GM19452 (cell line): ENCODE measurements around the gene AZIN2.

ENCODE experiments used
- ATAC-seq: cut with Tn5 transposase; IDR thresholded peaks from one replicate; pipeline ENCODE4 v1.9.1; 2021; ENCODE audit not compliant: unreplicated experiment

AZIN2 gene

GRCh38 chr1:33149453-33150190, 68.7 kb downstream of the AZIN2 start:
- no peak for ATAC-seq

- ATAC-seq = no peak
Observed at GRCh38 chr1:33150522-33150921, 69.6 kb downstream of the AZIN2 start.

- ATAC-seq = no peak
Observed at GRCh38 chr1:33151116-33151515, 70.2 kb downstream of the AZIN2 start.

GRCh38 chr1:33152685-33153432, 71.9 kb downstream of the AZIN2 start:
- ATAC-seq = no peak

GRCh38 chr1:33153650-33154049, 72.7 kb downstream of the AZIN2 start:
- ATAC-seq = no peak

- ATAC-seq = no peak
Observed at GRCh38 chr1:33155877-33156538, 75.1 kb downstream of the AZIN2 start.

GRCh38 chr1:33157131-33157530, 76.2 kb downstream of the AZIN2 start:
- ATAC-seq = no peak

GRCh38 chr1:33158366-33158765, 77.4 kb downstream of the AZIN2 start:
- ATAC-seq = no peak

GRCh38 chr1:33159577-33159976, 78.6 kb downstream of the AZIN2 start:
- ATAC-seq = no peak

GRCh38 chr1:33161061-33161681, 80.2 kb downstream of the AZIN2 start:
- ATAC-seq = no peak

GRCh38 chr1:33162141-33162540, 81.2 kb downstream of the AZIN2 start:
- ATAC-seq = no peak

GRCh38 chr1:33163621-33164519, 82.9 kb downstream of the AZIN2 start:
- no peak for ATAC-seq

GRCh38 chr1:33165209-33165608, 84.3 kb downstream of the AZIN2 start:
- ATAC-seq = no peak

- no peak for ATAC-seq
Observed at GRCh38 chr1:33165809-33166208, 84.9 kb downstream of the AZIN2 start.

- ATAC-seq = no peak
Observed at GRCh38 chr1:33167650-33168447, 86.9 kb downstream of the AZIN2 start.

- ATAC-seq = no peak
Observed at GRCh38 chr1:33168556-33169289, 87.8 kb downstream of the AZIN2 start.

- ATAC-seq = no peak
Observed at GRCh38 chr1:33169290-33170055, 88.5 kb downstream of the AZIN2 start.
